ENCODE measurements around the gene NUCKS1.

DNA sequence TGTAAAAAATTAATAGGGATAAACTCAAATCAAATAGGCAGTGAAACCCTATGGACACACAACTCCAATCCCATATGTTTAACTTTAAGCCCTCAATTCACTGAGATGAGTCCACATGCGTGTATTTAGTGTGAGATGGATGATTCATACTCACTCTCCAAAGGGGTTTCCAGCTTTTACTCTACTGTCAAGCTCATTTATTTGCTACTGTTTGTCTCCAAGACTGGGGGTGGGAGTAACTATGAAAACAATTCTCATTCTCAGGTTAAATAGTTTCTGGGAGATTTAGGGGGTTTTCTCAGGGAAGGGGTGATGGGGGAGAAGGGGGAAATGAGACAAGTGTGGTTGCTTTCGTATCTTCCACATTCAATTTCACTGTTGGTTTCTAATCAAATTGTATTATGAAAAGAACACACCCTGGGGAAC, 22.6 kb upstream of the NUCKS1 start:
- TF ChIP-seq, protein P1, sequence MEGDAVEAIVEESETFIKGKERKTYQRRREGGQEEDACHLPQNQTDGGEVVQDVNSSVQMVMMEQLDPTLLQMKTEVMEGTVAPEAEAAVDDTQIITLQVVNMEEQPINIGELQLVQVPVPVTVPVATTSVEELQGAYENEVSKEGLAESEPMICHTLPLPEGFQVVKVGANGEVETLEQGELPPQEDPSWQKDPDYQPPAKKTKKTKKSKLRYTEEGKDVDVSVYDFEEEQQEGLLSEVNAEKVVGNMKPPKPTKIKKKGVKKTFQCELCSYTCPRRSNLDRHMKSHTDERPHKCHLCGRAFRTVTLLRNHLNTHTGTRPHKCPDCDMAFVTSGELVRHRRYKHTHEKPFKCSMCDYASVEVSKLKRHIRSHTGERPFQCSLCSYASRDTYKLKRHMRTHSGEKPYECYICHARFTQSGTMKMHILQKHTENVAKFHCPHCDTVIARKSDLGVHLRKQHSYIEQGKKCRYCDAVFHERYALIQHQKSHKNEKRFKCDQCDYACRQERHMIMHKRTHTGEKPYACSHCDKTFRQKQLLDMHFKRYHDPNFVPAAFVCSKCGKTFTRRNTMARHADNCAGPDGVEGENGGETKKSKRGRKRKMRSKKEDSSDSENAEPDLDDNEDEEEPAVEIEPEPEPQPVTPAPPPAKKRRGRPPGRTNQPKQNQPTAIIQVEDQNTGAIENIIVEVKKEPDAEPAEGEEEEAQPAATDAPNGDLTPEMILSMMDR (IDR thresholded peaks at IDR 0.05; ENCODE audit: low read depth, low read length) = no peak
- no peak for TF ChIP-seq POLR2A (IDR thresholded peaks at IDR 0.05; ENCODE audit: extremely low read depth, insufficient read length)

All from NB4 (cell line).